HepG2 (cell line): ENCODE data around the gene KLC3. TPM values are rescaled to one million over a fixed set of nuclear protein-coding genes. Genes with fewer than 3 reads are reported as not detected.

Experiments
- ATAC-seq: fragments of 200-7000 bp; cut with Tn5 transposase; 3 replicates; pipeline ENCODE4 v1.9.1; 2020; ENCODE audit warnings: mild to moderate bottlenecking, moderate library complexity
- BruUV-seq: library from RNA; stranded (reverse); fragments of 400-500 nt; replicated peaks from 2 replicates; lab custom pipeline; 2021; lab: Mats Ljungman, UMichigan
- CTCF ChIA-PET: fragments of 300-600 bp; formaldehyde crosslinking; extraction: SDS; loops from one replicate; lab custom pipeline; 2021; ENCODE audit warnings: low total read pairs, inconsistent platforms, low intra/inter-chr PET ratio; lab: Yijun Ruan, JAX
- POLR2A ChIA-PET: fragments of 350-600 bp; sonication (Branson Sonifier 250); formaldehyde crosslinking; loops from one replicate; lab custom pipeline; 2020; ENCODE audit warnings: antibody characterized with exemption, inconsistent platforms; lab: Yijun Ruan, JAX
- DNase-seq: peaks from one replicate; pipeline ENCODE4 v3.0.0-alpha.2; 2015; ENCODE audit warnings: low spot score
- FAIRE-seq: peaks from 3 replicates; lab custom pipeline; 2011; peaks lifted over from hg19 to GRCh38; lab: Jason Lieb, UNC
- H2AFZ ChIP-seq: one replicate; pipeline ENCODE4 v1.6.1; 2011; ENCODE audit warnings: low read length, inconsistent platforms
- H3K27ac ChIP-seq: fragments of 300-600 bp; 3 replicates; pipeline ENCODE4 v1.8.0; 2011; ENCODE audit warnings: mixed run types, mild to moderate bottlenecking, mixed read lengths, low read length, inconsistent platforms; ENCODE audit not compliant: insufficient read depth; ENCODE audit errors: extremely low read length
- H3K27me3 ChIP-seq, 2 experiments: fragments of 200-600 bp in 1 of 2; 2 replicates in 1 of 2; 3 replicates in 1 of 2; pipeline versions ENCODE4 v1.6.0 to v1.8.0; 2011; ENCODE audit warnings: low read length in 2 of 2, mild to moderate bottlenecking in 2 of 2, moderate library complexity in 2 of 2, inconsistent platforms in 1 of 2; ENCODE audit not compliant: insufficient read depth in 2 of 2, control insufficient read depth in 1 of 2
- H3K36me3 ChIP-seq, 2 experiments: fragments of 200-600 bp in 1 of 2; replicated peaks in 1 of 2; 2 replicates in 1 of 2; 3 replicates in 1 of 2; pipeline versions ENCODE4 v1.5.1 to v1.8.0; 2011; ENCODE audit warnings: low read length in 2 of 2, inconsistent platforms in 1 of 2; ENCODE audit not compliant: insufficient read depth in 2 of 2, control insufficient read depth in 1 of 2
- H3K4me1 ChIP-seq: 2 replicates; pipeline ENCODE4 v1.5.1; 2012; ENCODE audit warnings: low read length, inconsistent platforms; ENCODE audit not compliant: insufficient read depth
- H3K4me2 ChIP-seq: 2 replicates; pipeline ENCODE4 v1.6.0; 2011; ENCODE audit warnings: low read depth, low read length, inconsistent platforms
- H3K4me3 ChIP-seq, 3 experiments: fragments of 200-600 bp in 1 of 3; sonication (generic), shearing (Covaris generic) in 1 of 3; replicated peaks in 1 of 3; 2 replicates each; pipeline ENCODE4 v1.5.1; 2011 to 2016; ENCODE audit warnings: low read length in 3 of 3, inconsistent platforms in 2 of 3, low read depth in 2 of 3, mild to moderate bottlenecking in 2 of 3, control low read depth in 1 of 3, mixed read lengths in 1 of 3; ENCODE audit not compliant: insufficient read depth in 1 of 3
- H3K79me2 ChIP-seq: one replicate; pipeline ENCODE4 v1.6.1; 2011; ENCODE audit warnings: low read length, inconsistent platforms; ENCODE audit not compliant: insufficient read depth
- H3K9ac ChIP-seq: 2 replicates; pipeline ENCODE4 v1.6.0; 2011; ENCODE audit warnings: mild to moderate bottlenecking, low read depth, low read length, inconsistent platforms; ENCODE audit not compliant: insufficient read depth
- H3K9me3 ChIP-seq: 2 replicates; pipeline ENCODE4 v1.5.1; 2012; ENCODE audit warnings: mild to moderate bottlenecking, low read length
- H4K20me1 ChIP-seq: 2 replicates; pipeline ENCODE4 v1.6.0; 2011; ENCODE audit warnings: inconsistent platforms, mild to moderate bottlenecking, low read length, moderate library complexity; ENCODE audit not compliant: insufficient read depth
- AGO2 ChIP-seq: fragments of 200-400 bp; formaldehyde crosslinking; optimal IDR thresholded peaks from 2 replicates; pipeline ENCODE3; 2017; ENCODE audit warnings: mild to moderate bottlenecking, low read depth, low read length, moderate library complexity
- CBFB ChIP-seq: sonication (generic); formaldehyde crosslinking; IDR thresholded peaks from 2 replicates; pipeline ENCODE4 v1.4.0; 2020; ENCODE audit warnings: missing genetic modification reagents
- FOXJ3 ChIP-seq: sonication (generic); formaldehyde crosslinking; IDR thresholded peaks from 2 replicates; pipeline ENCODE4 v1.4.0; 2020; ENCODE audit warnings: missing genetic modification reagents, mild to moderate bottlenecking, borderline replicate concordance
- FOXO1 ChIP-seq: sonication (generic); formaldehyde crosslinking; IDR thresholded peaks from 2 replicates; pipeline ENCODE4 v1.4.0; 2020; ENCODE audit warnings: missing genetic modification reagents
- GRHL1 ChIP-seq: sonication (generic); formaldehyde crosslinking; conservative IDR thresholded peaks from 2 replicates; pipeline ENCODE4 v1.8.0; 2022; ENCODE audit warnings: missing genetic modification reagents
- HMG20A ChIP-seq: IDR thresholded peaks from 2 replicates; pipeline ENCODE4 v1.6.1; 2016; ENCODE audit warnings: borderline replicate concordance
- MIER3 ChIP-seq: IDR thresholded peaks from 2 replicates; pipeline ENCODE4 v1.6.1; 2016; ENCODE audit warnings: missing compliant biosample characterization, borderline replicate concordance
- ZC3H4 ChIP-seq: sonication (generic); formaldehyde crosslinking; IDR thresholded peaks from 2 replicates; pipeline ENCODE4 v1.4.0; 2020; ENCODE audit warnings: missing genetic modification reagents, borderline replicate concordance
- WGBS: methylation state at CpG from one replicate; pipeline ENCODE4 v1.1.6; 2017; ENCODE audit warnings: low lambda C conversion rate; 5-methylcytosine and 5-hydroxymethylcytosine counted together
- in situ Hi-C: cut with HindIII; loops from 2 replicates; pipeline ENCODE4 v1.10.0; 2017; ENCODE audit warnings: low pct_unique_long_range_greater_than_20kb; ENCODE audit not compliant: extremely low pct_ligation_motif_present
- intact Hi-C: fragments of 100-400 bp; cut with micrococcal nuclease; formaldehyde crosslinking; loops from one replicate; pipeline ENCODE4 v1.10.0; 2022; ENCODE audit not compliant: unreplicated experiment
- polyA plus RNA-seq, 8 experiments: library from polyadenylated mRNA; depleted of rRNA in 3 of 8; stranded (reverse) in 7 of 8; unstranded in 1 of 8; fragments of >200 nt; fragmentation: Illumina TruSeq in 4 of 8; extraction: Trizol in 4 of 8; gene quantifications; 2 replicates each; pipeline versions ENCODE4 v1.2.1 to v1.2.3, GENCODE V29; 2011 to 2016; ENCODE audit warnings: low read depth in 4 of 8, missing spikeins in 1 of 8, mixed read lengths in 1 of 8; ENCODE audit not compliant: insufficient read depth in 1 of 8
- total RNA-seq, 5 experiments: library from RNA; depleted of rRNA; stranded (reverse); fragments of >200 nt; fragmentation: Illumina TruSeq; extraction: Trizol; gene quantifications; 2 replicates each; pipeline ENCODE4 v1.2.3, GENCODE V29; 2016; ENCODE audit warnings: low read depth in 1 of 5

The KLC3 gene
- total and polyA plus RNA-seq, 2 of the 13 experiments (the other 11 are each of a cell fraction or from before 2014, with no cell fraction given), result 0.13 TPM; not detected in 1

GRCh38 chr19:45352062-45352461, 11.5 kb downstream of the KLC3 start:
- Histone ChIP-seq H2AFZ (no peak overlapping the region), H3K9ac (no peak overlapping the region), H3K4me2 (no peak overlapping the region), H3K4me1 (no peaks in the 10 kb centered on the region), H3K27me3 (peaks cover 0 to 6% of the 10 kb centered on the region in 2 experiments; a peak in 1 of 5 replicates), H3K4me3 (no peak overlapping the region), H3K9me3 (no peaks in the 10 kb centered on the region), H4K20me1 (no peaks in the 10 kb centered on the region), H3K36me3 (peaks cover 22 to 59% of the 10 kb centered on the region in 2 experiments; a peak in 4 of 5 replicates), H3K79me2 (no peaks in the 10 kb centered on the region), H3K27ac (no peak overlapping the region)
- ATAC-seq (no peak), FAIRE-seq (no peak), DNase-seq (no peak)
- ChIA-PET CTCF (no interaction called here), POLR2A (no interaction called here)
- no TSS peak for BruUV-seq
- 100% methylated on average over 2 of the region's 15 CpGs for WGBS
- intact Hi-C loops (no loop called here), in situ Hi-C loops (no loop called here)
- TF ChIP-seq GRHL1 (CRISPR knock-in tag) (no peak), HMG20A (CRISPR knock-in tag) (no peak), CBFB (CRISPR knock-in tag) (no peak), MIER3 (CRISPR knock-in tag) (no peak), FOXJ3 (CRISPR knock-in tag) (no peak), AGO2 (peak; percentile 8)

DNA sequence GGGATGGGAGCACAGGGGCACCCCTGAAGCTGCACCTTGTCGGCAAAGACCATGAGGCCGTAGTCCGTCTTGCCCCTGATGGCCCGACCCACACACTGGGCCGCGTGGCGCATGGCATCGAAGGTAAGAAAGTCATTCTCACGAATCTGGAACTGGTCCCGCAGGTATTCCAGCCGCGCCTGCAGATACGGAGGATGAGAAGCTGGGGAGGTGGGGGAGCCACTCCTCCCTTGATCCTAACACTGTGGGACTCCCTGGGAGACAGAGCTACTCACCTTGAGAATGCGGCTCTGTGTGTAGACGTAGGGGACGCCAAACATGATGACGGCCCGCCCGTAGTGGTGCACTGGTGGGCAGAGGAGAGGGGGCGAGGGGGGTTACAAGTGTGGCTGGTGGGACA, 11.9 kb downstream of the KLC3 start:
- CTCF ChIA-PET, result no interaction called here
- Histone ChIP-seq H3K27ac (no peak overlapping the region), H3K9me3 (no peaks in the 10 kb centered on the region), H3K9ac (no peak overlapping the region), H4K20me1 (no peaks in the 10 kb centered on the region), H3K27me3 (peaks cover 0 to 4% of the 10 kb centered on the region in 2 experiments; a peak in 1 of 5 replicates), H3K4me1 (no peaks in the 10 kb centered on the region), H2AFZ (no peak overlapping the region)
- POLR2A ChIA-PET, result no interaction called here
- no TSS peak for BruUV-seq
- ATAC-seq, result no peak
- 98% methylated on average over 17 of the region's 20 CpGs for WGBS
- DNase-seq, result no peak
- TF ChIP-seq FOXO1 (CRISPR knock-in tag), result no peak
- TF ChIP-seq ZC3H4 (CRISPR knock-in tag), result no peak
- TF ChIP-seq, all 625 proteins: peak for 0
- intact Hi-C loops (no loop called here), in situ Hi-C loops (no loop called here)
- no peak overlapping the region for H3K4me3 ChIP-seq
- peaks cover 22 to 63% of the 10 kb centered on the region in 2 experiments; a peak in 4 of 5 replicates for H3K36me3 ChIP-seq
- FAIRE-seq, result no peak
- H3K4me2 ChIP-seq, result no peak overlapping the region
- no peaks in the 10 kb centered on the region for H3K79me2 ChIP-seq
